HL-60 (cell line): Measurements from ENCODE around the gene FUT6.

ENCODE experiments used
- REST ChIP-seq: IDR thresholded peaks from 2 replicates; pipeline ENCODE4 v1.6.1; 2012; ENCODE audit warnings: low read depth; ENCODE audit not compliant: insufficient replicate concordance
- TF ChIP-seq, protein P1 (sequence below): IDR thresholded peaks from one replicate; pipeline ENCODE4 v1.5.1; 2011; ENCODE audit warnings: low read length, control low read depth, inconsistent platforms; ENCODE audit not compliant: insufficient read depth

DNA sequence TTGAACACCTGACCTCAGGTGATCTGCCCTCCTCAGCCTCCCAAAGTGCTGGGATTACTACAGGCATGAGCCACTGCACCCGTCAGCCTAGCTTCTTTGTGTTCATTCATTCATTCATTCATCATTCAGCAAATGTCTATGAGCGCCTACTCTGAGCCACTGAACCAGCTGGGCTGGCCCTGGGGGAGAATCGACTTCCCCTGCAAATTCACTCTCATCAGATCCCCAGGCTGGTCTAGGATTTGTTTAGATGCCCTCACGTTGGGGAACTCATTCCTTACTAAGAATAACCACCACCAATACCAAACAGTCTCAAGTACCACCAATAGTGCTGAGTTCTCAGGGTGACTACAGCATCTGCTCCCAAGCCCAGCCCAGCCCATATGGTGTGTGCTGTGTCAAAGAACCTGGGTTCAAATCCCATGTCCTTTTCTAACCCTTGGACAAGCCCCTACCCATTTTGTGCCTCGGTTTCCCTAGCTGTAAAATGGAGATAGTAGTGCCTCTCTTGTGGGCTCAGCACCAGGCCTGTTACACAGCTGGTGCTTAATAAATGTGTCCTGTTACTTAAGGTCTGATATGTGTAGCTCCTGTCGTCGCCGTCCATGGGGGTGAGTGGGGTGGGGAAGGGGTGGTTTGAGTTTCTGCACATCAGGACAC, 17.9 kb downstream of the FUT6 start:
- TF ChIP-seq, protein P1, sequence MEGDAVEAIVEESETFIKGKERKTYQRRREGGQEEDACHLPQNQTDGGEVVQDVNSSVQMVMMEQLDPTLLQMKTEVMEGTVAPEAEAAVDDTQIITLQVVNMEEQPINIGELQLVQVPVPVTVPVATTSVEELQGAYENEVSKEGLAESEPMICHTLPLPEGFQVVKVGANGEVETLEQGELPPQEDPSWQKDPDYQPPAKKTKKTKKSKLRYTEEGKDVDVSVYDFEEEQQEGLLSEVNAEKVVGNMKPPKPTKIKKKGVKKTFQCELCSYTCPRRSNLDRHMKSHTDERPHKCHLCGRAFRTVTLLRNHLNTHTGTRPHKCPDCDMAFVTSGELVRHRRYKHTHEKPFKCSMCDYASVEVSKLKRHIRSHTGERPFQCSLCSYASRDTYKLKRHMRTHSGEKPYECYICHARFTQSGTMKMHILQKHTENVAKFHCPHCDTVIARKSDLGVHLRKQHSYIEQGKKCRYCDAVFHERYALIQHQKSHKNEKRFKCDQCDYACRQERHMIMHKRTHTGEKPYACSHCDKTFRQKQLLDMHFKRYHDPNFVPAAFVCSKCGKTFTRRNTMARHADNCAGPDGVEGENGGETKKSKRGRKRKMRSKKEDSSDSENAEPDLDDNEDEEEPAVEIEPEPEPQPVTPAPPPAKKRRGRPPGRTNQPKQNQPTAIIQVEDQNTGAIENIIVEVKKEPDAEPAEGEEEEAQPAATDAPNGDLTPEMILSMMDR = no peak
- TF ChIP-seq REST = no peak
